NB4 (cell line): Measurements from ENCODE around the gene UBALD2.

Experiments
- DNase-seq: peaks from one replicate; pipeline ENCODE4 v3.0.0; 2010; ENCODE audit warnings: low read depth
- H3K4me3 ChIP-seq: one replicate; pipeline ENCODE4 v1.5.1; 2011; ENCODE audit warnings: mild to moderate bottlenecking, low read depth, low read length, moderate library complexity
- MYC ChIP-seq: IDR thresholded peaks from 2 replicates; pipeline ENCODE4 v1.6.1; 2011; ENCODE audit warnings: low read depth, low read length
- POLR2A ChIP-seq: IDR thresholded peaks from 2 replicates; pipeline ENCODE4 v1.6.1; 2011; ENCODE audit warnings: mild to moderate bottlenecking; ENCODE audit not compliant: insufficient read length; ENCODE audit errors: extremely low read depth
- TF ChIP-seq, protein P1 (sequence below): IDR thresholded peaks from one replicate; pipeline ENCODE4 v1.5.1; 2012; ENCODE audit warnings: low read depth, low read length
- TF ChIP-seq, protein P2 (sequence below): IDR thresholded peaks from 2 replicates; pipeline ENCODE4 v1.6.1; 2011; ENCODE audit warnings: low read depth, low read length

Gene UBALD2

GRCh38 chr17:76274112-76274956 lies 9.2 kb downstream of the UBALD2 start:
- TF ChIP-seq, protein P1, sequence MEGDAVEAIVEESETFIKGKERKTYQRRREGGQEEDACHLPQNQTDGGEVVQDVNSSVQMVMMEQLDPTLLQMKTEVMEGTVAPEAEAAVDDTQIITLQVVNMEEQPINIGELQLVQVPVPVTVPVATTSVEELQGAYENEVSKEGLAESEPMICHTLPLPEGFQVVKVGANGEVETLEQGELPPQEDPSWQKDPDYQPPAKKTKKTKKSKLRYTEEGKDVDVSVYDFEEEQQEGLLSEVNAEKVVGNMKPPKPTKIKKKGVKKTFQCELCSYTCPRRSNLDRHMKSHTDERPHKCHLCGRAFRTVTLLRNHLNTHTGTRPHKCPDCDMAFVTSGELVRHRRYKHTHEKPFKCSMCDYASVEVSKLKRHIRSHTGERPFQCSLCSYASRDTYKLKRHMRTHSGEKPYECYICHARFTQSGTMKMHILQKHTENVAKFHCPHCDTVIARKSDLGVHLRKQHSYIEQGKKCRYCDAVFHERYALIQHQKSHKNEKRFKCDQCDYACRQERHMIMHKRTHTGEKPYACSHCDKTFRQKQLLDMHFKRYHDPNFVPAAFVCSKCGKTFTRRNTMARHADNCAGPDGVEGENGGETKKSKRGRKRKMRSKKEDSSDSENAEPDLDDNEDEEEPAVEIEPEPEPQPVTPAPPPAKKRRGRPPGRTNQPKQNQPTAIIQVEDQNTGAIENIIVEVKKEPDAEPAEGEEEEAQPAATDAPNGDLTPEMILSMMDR = no peak
- TF ChIP-seq, protein P2, sequence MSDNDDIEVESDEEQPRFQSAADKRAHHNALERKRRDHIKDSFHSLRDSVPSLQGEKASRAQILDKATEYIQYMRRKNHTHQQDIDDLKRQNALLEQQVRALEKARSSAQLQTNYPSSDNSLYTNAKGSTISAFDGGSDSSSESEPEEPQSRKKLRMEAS = no peak
- TF ChIP-seq POLR2A (no peak), MYC (no peak)
- H3K4me3 ChIP-seq = no peak overlapping the region
- no peak for DNase-seq

GRCh38 chr17:76275382-76276068 lies 10.4 kb downstream of the UBALD2 start:
- no peak overlapping the region for H3K4me3 ChIP-seq
- TF ChIP-seq MYC = no peak
- TF ChIP-seq, protein P2 = no peak
- TF ChIP-seq POLR2A = no peak
- TF ChIP-seq, protein P1 = no peak
- no peak for DNase-seq

GRCh38 chr17:76276069-76276431 lies 10.9 kb downstream of the UBALD2 start:
- no peak overlapping the region for H3K4me3 ChIP-seq
- no peak for DNase-seq
- TF ChIP-seq POLR2A (no peak), MYC (no peak)
- TF ChIP-seq, protein P1 = no peak
- TF ChIP-seq, protein P2 = no peak

- no peak for DNase-seq
- H3K4me3 ChIP-seq = no peak overlapping the region
- TF ChIP-seq, protein P1 = no peak
- TF ChIP-seq MYC = no peak
- no peak for TF ChIP-seq POLR2A
- TF ChIP-seq, protein P2 = no peak
Measured at GRCh38 chr17:76276461-76277299, 11.5 kb downstream of the UBALD2 start.

GRCh38 chr17:76277300-76278267 lies 12.4 kb downstream of the UBALD2 start:
- no peak for DNase-seq
- TF ChIP-seq, protein P1 = no peak
- no peak overlapping the region for H3K4me3 ChIP-seq
